C4-2B (cell line): ENCODE data around the gene DRD1.

Experiments
- ZFX ChIP-seq: fragments of 450-650 bp; IDR thresholded peaks from 2 replicates; pipeline ENCODE4 v1.6.1; 2017
- TF ChIP-seq, protein P1 (sequence below): fragments of 450-650 bp; conservative IDR thresholded peaks from 2 replicates; pipeline ENCODE4 v1.5.1; 2017; ENCODE audit warnings: mild to moderate bottlenecking

DNA sequence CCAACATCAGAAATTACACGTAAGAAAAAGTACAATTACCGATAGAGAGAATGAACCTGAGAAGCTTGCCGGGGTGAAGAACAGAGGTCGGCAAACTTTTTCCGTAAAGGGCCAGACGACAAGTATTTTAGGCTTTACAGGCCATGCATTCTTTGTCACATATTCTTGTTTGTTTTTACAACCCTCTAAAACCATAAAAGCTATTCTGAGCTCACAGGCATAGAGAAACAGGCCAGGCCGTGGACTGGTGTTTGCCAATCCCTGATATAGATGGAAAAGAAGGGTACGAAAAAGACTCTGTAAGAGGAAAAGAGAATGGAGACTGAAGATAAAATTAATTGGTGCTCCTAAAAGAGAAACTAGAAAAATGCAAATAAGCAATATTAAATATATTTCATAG lies 49.7 kb upstream of the DRD1 start:
- TF ChIP-seq, protein P1, sequence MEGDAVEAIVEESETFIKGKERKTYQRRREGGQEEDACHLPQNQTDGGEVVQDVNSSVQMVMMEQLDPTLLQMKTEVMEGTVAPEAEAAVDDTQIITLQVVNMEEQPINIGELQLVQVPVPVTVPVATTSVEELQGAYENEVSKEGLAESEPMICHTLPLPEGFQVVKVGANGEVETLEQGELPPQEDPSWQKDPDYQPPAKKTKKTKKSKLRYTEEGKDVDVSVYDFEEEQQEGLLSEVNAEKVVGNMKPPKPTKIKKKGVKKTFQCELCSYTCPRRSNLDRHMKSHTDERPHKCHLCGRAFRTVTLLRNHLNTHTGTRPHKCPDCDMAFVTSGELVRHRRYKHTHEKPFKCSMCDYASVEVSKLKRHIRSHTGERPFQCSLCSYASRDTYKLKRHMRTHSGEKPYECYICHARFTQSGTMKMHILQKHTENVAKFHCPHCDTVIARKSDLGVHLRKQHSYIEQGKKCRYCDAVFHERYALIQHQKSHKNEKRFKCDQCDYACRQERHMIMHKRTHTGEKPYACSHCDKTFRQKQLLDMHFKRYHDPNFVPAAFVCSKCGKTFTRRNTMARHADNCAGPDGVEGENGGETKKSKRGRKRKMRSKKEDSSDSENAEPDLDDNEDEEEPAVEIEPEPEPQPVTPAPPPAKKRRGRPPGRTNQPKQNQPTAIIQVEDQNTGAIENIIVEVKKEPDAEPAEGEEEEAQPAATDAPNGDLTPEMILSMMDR, result no peak
- TF ChIP-seq ZFX, result no peak
